ENCODE measurements around the gene GTPBP8. TPM values are rescaled to one million over a fixed set of nuclear protein-coding genes. Genes with fewer than 3 reads are reported as not detected.

The GTPBP8 gene
- total and polyA plus RNA-seq, 2 of the 8 experiments (the other 6 are each of a cell fraction or from before 2014, with no cell fraction given): 25.8 to 27.6 TPM

DNA sequence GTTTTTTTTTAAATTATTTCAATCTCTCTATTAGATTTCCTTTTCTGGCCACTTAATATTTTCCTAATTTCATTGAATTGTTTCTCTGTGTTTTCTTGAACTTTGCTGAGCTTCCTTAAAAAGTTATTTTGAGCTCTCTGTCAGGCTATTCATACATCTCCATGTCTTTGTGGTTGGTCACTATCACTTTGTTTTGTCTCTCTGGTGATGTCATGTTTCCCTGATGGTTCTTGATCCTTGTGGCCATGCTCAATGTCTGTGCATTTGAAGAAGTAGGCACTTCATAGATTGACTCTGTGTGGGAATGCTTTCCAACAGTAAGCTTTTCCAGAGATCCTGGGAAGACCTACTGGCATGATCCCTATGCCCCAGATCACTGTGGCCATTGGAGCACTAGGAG is 34.4 kb upstream of the GTPBP8 start:
- no peaks in the 10 kb centered on the region for H3K4me1 ChIP-seq (replicated peaks in 1 of 4; ENCODE audit: control insufficient read depth in 3 of 4, insufficient read depth in 4 of 4, low read length in 3 of 4)
- FAIRE-seq: no peak

More for the DNA sequence above, 34.4 kb upstream of the GTPBP8 start:
- no peaks in the 10 kb centered on the region for H3K79me1 ChIP-seq (ENCODE audit: low read depth, low read length)
- H4K91ac ChIP-seq (replicated peaks; ENCODE audit: insufficient read length, low read length): no peak overlapping the region
- no peak overlapping the region for H3K9ac ChIP-seq (replicated peaks in 1 of 4; ENCODE audit: extremely low read depth in 1 of 4, low read depth in 3 of 4, low read length in 3 of 4)
- H3K36me3 ChIP-seq (ENCODE audit: control insufficient read depth in 2 of 4, insufficient read depth in 4 of 4, low read length in 3 of 4): no peaks in the 10 kb centered on the region
- H4K20me1 ChIP-seq (replicated peaks in 1 of 2; ENCODE audit: control insufficient read depth in 1 of 2, insufficient read depth in 2 of 2, low read length in 2 of 2): no peaks in the 10 kb centered on the region
- ChIA-PET POLR2A (ENCODE audit: partially characterized antibody) (no interaction called here), CTCF (ENCODE audit: partially characterized antibody) (interaction anchor here (1.7 kb wide), 1 partner anchor 221 kb away, joined by 4 read pairs; no protein-coding TSS in a partner anchor)
- H3K56ac ChIP-seq (replicated peaks; ENCODE audit: insufficient read length, low read depth, low read length): no peak overlapping the region
- no peaks in the 10 kb centered on the region for H3K79me2 ChIP-seq (ENCODE audit: control insufficient read depth in 1 of 2, insufficient read depth in 2 of 2, low read length in 2 of 2)
- H3K4me2 ChIP-seq (ENCODE audit: insufficient read depth in 1 of 2, low read depth in 2 of 2, low read length in 2 of 2): no peak overlapping the region
- DNase-seq (ENCODE audit: low read depth in 1 of 2, low spot score in 2 of 2): no peak
- H4K8ac ChIP-seq (ENCODE audit: extremely low read depth, insufficient read depth, low read length): no peak overlapping the region
- H2BK12ac ChIP-seq (ENCODE audit: low read depth, low read length): no peak overlapping the region
- H3K27me3 ChIP-seq (replicated peaks in 1 of 4; ENCODE audit: control insufficient read depth in 3 of 4, extremely low read depth in 1 of 4, insufficient read depth in 3 of 4, low read length in 3 of 4): no peaks in the 10 kb centered on the region
- H2BK120ac ChIP-seq (replicated peaks; ENCODE audit: low read depth, low read length): no peak overlapping the region
- no peak overlapping the region for H2AFZ ChIP-seq (ENCODE audit: low read length)
- H3K18ac ChIP-seq (ENCODE audit: extremely low read depth, low read length): no peak overlapping the region
- H3K27ac ChIP-seq (ENCODE audit: low read depth, low read length): no peak overlapping the region
- no peak overlapping the region for H2AK5ac ChIP-seq (ENCODE audit: low read depth, low read length)
- no peak overlapping the region for H3K4ac ChIP-seq (replicated peaks; ENCODE audit: insufficient read length, low read depth, low read length)
- no peaks in the 10 kb centered on the region for H3K9me3 ChIP-seq (ENCODE audit: insufficient read depth in 2 of 2, low read depth in 1 of 2, low read length in 1 of 2)
- no peak overlapping the region for H2BK20ac ChIP-seq (ENCODE audit: low read length)
- no peak overlapping the region for H3K14ac ChIP-seq (ENCODE audit: insufficient read length)
- TF ChIP-seq RNF2 (IDR thresholded peaks at IDR 0.05; ENCODE audit: borderline replicate concordance, low read depth, low read length, missing control alignments, poor library complexity, severe bottlenecking) (no peak), RAD21 (IDR thresholded peaks at IDR 0.05 in 1 of 2, conservative IDR thresholded peaks at IDR 0.05 in 1 of 2; ENCODE audit: low read depth in 2 of 2, low read length in 2 of 2) (no peak), RXRA (IDR thresholded peaks at IDR 0.05; ENCODE audit: insufficient read depth, low read depth, low read length) (no peak), CTBP2 (IDR thresholded peaks at IDR 0.05; ENCODE audit: borderline replicate concordance, insufficient read depth, insufficient read length, low read length) (no peak)
- H2BK15ac ChIP-seq (ENCODE audit: low read length): no peak overlapping the region
- H4K5ac ChIP-seq (ENCODE audit: insufficient read length, low read depth, low read length): no peak overlapping the region
- H3K23me2 ChIP-seq (ENCODE audit: low read depth, low read length): no peaks in the 10 kb centered on the region
- no peak overlapping the region for H3K4me3 ChIP-seq (ENCODE audit: extremely low read depth in 1 of 4, insufficient read depth in 2 of 4, low read depth in 3 of 4, low read length in 4 of 4)
- no peak overlapping the region for H2BK5ac ChIP-seq (ENCODE audit: low read depth, low read length)
- no peak overlapping the region for H3K23ac ChIP-seq (ENCODE audit: insufficient read length)
